ENCODE data around the gene UBE4B. TPM values are rescaled to one million over a fixed set of nuclear protein-coding genes. Genes with fewer than 3 reads are reported as not detected.
"Not testable (repeated sequence)": the region's sequence is repeated elsewhere in the genome, so short reads cannot be mapped to it uniquely, and the experiment has no call there.

The UBE4B gene
- total RNA-seq, 1 experiment from 2014 or later = 40.3 TPM

DNA sequence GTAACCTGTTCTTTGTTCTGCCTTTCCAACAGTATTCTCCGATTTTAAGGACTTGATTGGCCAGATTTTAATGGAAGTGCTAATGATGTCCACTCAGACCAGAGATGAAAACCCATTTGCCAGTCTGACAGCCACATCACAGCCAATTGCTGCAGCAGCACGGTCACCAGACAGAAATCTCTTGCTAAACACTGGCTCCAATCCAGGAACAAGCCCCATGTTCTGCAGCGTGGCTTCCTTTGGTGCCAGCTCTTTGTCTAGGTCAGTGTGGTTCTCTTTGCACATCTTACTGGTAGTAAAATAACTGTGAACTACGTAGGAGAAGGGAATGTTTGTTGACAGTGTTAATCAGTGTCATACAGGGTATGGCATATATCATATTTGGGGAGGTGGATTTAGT is 72.7 kb downstream of the UBE4B start:
- BruUV-seq (replicated peaks) = no TSS peak
- H3K4me1 ChIP-seq = no peaks in the 10 kb centered on the region
- DNase-seq = no peak
- TF ChIP-seq, protein P1, sequence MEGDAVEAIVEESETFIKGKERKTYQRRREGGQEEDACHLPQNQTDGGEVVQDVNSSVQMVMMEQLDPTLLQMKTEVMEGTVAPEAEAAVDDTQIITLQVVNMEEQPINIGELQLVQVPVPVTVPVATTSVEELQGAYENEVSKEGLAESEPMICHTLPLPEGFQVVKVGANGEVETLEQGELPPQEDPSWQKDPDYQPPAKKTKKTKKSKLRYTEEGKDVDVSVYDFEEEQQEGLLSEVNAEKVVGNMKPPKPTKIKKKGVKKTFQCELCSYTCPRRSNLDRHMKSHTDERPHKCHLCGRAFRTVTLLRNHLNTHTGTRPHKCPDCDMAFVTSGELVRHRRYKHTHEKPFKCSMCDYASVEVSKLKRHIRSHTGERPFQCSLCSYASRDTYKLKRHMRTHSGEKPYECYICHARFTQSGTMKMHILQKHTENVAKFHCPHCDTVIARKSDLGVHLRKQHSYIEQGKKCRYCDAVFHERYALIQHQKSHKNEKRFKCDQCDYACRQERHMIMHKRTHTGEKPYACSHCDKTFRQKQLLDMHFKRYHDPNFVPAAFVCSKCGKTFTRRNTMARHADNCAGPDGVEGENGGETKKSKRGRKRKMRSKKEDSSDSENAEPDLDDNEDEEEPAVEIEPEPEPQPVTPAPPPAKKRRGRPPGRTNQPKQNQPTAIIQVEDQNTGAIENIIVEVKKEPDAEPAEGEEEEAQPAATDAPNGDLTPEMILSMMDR (IDR thresholded peaks at IDR 0.05; ENCODE audit: insufficient read depth in 1 of 2, low read depth in 1 of 2, low read length in 1 of 2, severe bottlenecking in 1 of 2, unreplicated experiment in 1 of 2) = no peak
- Mint-ChIP-seq H3K4me3 (ENCODE audit: unreplicated experiment) (no peak overlapping the region), H3K36me3 (ENCODE audit: insufficient read depth, unreplicated experiment) (peaks cover 38% of the 10 kb centered on the region), H3K27ac (ENCODE audit: unreplicated experiment) (no peak overlapping the region), H3K9me3 (ENCODE audit: unreplicated experiment) (no peaks in the 10 kb centered on the region), H3K27me3 (ENCODE audit: insufficient read depth, unreplicated experiment) (no peaks in the 10 kb centered on the region), H3K4me1 (ENCODE audit: low read depth, unreplicated experiment) (no peaks in the 10 kb centered on the region)
- intact Hi-C loops (cut with micrococcal nuclease; ENCODE audit: unreplicated experiment) = no loop called here
- no peak overlapping the region for H3K4me3 ChIP-seq (ENCODE audit: low read depth, low read length)
- ChIA-PET POLR2A (no interaction called here), CTCF (no interaction called here)
- no peaks in the 10 kb centered on the region for H3K9me3 ChIP-seq
- H3K36me3 ChIP-seq (ENCODE audit: control insufficient read depth, insufficient read depth, low read length) = no peaks in the 10 kb centered on the region
- no peaks in the 10 kb centered on the region for H3K27me3 ChIP-seq (replicated peaks; ENCODE audit: control insufficient read depth, insufficient read depth, low read length)

DNA sequence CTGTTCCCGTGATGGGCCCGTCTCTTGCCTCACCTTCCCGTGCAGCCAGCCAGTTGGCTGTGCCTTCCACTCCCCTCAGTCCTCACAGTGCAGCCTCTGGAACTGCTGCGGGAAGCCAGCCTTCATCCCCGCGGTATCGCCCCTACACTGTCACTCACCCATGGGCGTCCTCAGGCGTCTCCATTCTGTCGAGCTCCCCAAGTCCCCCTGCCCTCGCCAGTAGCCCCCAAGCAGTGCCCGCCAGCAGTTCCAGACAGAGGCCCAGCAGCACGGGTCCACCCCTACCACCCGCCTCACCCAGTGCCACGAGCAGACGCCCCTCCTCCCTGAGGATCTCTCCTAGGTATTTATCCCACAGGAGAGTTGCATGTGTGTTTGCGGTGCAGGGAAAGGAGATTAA is 73.5 kb downstream of the UBE4B start:
- Mint-ChIP-seq H3K4me1 (ENCODE audit: low read depth, unreplicated experiment) (no peaks in the 10 kb centered on the region), H3K36me3 (ENCODE audit: insufficient read depth, unreplicated experiment) (peaks cover 40% of the 10 kb centered on the region), H3K4me3 (ENCODE audit: unreplicated experiment) (no peak overlapping the region), H3K27ac (ENCODE audit: unreplicated experiment) (no peak overlapping the region), H3K27me3 (ENCODE audit: insufficient read depth, unreplicated experiment) (no peaks in the 10 kb centered on the region), H3K9me3 (ENCODE audit: unreplicated experiment) (no peaks in the 10 kb centered on the region)
- no peaks in the 10 kb centered on the region for H3K4me1 ChIP-seq
- TF ChIP-seq, protein P1 (IDR thresholded peaks at IDR 0.05; ENCODE audit: insufficient read depth in 1 of 2, low read depth in 1 of 2, low read length in 1 of 2, severe bottlenecking in 1 of 2, unreplicated experiment in 1 of 2) = no peak
- H3K4me3 ChIP-seq (ENCODE audit: low read depth, low read length) = no peak overlapping the region
- no peak for DNase-seq
- H3K9me3 ChIP-seq = no peaks in the 10 kb centered on the region
- intact Hi-C loops (cut with micrococcal nuclease; ENCODE audit: unreplicated experiment) = no loop called here
- no TSS peak for BruUV-seq (replicated peaks)
- H3K27me3 ChIP-seq (replicated peaks; ENCODE audit: control insufficient read depth, insufficient read depth, low read length) = no peaks in the 10 kb centered on the region
- no peaks in the 10 kb centered on the region for H3K36me3 ChIP-seq (ENCODE audit: control insufficient read depth, insufficient read depth, low read length)
- ChIA-PET CTCF (no interaction called here), POLR2A (no interaction called here)

DNA sequence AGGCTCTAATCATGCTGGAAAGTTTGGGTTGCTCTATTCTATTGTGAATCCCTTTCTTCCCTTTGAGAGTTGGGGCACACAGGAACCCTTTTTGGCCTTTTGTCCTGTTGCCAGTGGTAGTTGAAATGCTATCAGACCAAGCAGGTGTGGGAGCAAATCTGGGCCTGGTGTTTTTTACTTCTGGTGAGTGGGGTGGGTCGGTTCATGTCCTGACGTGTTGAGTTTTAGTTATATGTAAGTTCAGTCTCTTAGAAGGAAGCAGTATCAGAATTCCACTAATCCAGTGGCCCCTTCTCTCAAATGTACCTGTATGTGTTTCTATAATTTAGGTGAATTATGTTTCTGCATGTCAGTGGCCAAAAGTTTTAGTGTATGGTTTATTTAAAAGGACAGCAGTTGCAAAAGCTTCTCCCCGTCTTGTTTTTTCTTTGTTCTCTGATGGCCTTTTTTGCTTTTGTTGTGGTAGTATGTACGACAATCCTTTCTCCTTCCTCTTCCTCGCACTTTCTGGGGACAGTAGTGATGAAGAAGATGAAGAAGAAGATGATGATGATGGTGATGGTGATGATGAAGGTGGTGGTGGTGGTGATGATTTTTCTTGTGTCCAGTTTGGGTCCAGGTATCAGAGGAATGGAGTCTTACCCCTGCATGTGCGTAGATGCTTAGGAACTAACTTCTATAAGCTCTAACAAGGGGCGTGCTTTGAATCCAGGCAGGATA is 74.2 kb downstream of the UBE4B start:
- H3K9me3 ChIP-seq = no peaks in the 10 kb centered on the region
- H3K27me3 Mint-ChIP-seq (ENCODE audit: insufficient read depth, unreplicated experiment) = no peaks in the 10 kb centered on the region
- intact Hi-C loops (cut with micrococcal nuclease; ENCODE audit: unreplicated experiment) = no loop called here
- ChIA-PET CTCF (no interaction called here), POLR2A (no interaction called here)
- H3K4me3 ChIP-seq (ENCODE audit: low read depth, low read length) = no peak overlapping the region
- no peaks in the 10 kb centered on the region for H3K9me3 Mint-ChIP-seq (ENCODE audit: unreplicated experiment)
- no peak overlapping the region for H3K27ac Mint-ChIP-seq (ENCODE audit: unreplicated experiment)
- H3K36me3 ChIP-seq (ENCODE audit: control insufficient read depth, insufficient read depth, low read length) = no peaks in the 10 kb centered on the region
- H3K36me3 Mint-ChIP-seq (ENCODE audit: insufficient read depth, unreplicated experiment) = peaks cover 35% of the 10 kb centered on the region
- H3K4me3 Mint-ChIP-seq (ENCODE audit: unreplicated experiment) = no peak overlapping the region
- H3K4me1 ChIP-seq = no peaks in the 10 kb centered on the region
- H3K27me3 ChIP-seq (replicated peaks; ENCODE audit: control insufficient read depth, insufficient read depth, low read length) = no peaks in the 10 kb centered on the region
- TF ChIP-seq, protein P1 (IDR thresholded peaks at IDR 0.05; ENCODE audit: insufficient read depth in 1 of 2, low read depth in 1 of 2, low read length in 1 of 2, severe bottlenecking in 1 of 2, unreplicated experiment in 1 of 2) = no peak
- no TSS peak for BruUV-seq (replicated peaks)
- no peaks in the 10 kb centered on the region for H3K4me1 Mint-ChIP-seq (ENCODE audit: low read depth, unreplicated experiment)
- DNase-seq = no peak

DNA sequence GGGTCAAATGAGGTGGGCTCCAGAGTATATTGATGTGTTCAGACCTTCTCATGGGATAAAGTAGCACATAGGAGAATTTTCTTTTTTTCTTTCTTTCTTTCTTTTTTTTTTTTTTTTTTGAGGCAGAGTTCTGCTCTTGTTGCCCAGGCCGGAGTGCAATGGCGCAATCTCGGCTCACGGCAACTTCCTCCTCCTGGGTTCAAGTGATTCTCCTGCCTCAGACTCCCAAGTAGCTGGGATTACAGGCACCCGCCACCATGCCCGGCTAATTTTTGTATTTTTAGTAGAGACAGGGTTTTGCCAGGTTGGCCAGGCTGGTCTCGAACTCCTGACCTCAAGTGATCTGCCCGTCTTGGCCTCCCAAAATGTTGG is 74.7 kb downstream of the UBE4B start:
- H3K4me1 ChIP-seq; H3K9me3 Mint-ChIP-seq (ENCODE audit: unreplicated experiment); H3K27me3 ChIP-seq (replicated peaks; ENCODE audit: control insufficient read depth, insufficient read depth, low read length); H3K4me1 Mint-ChIP-seq (ENCODE audit: low read depth, unreplicated experiment); H3K27me3 Mint-ChIP-seq (ENCODE audit: insufficient read depth, unreplicated experiment); intact Hi-C loops (cut with micrococcal nuclease; ENCODE audit: unreplicated experiment); DNase-seq; H3K4me3 ChIP-seq (ENCODE audit: low read depth, low read length); BruUV-seq (replicated peaks); H3K4me3 Mint-ChIP-seq (ENCODE audit: unreplicated experiment); H3K36me3 ChIP-seq (ENCODE audit: control insufficient read depth, insufficient read depth, low read length); POLR2A ChIA-PET; H3K9me3 ChIP-seq; H3K27ac Mint-ChIP-seq (ENCODE audit: unreplicated experiment); CTCF ChIA-PET: not testable (repeated sequence)
- H3K36me3 Mint-ChIP-seq (ENCODE audit: insufficient read depth, unreplicated experiment) = peaks cover 30% of the 10 kb centered on the region

Data from Caco-2 (cell line).